Measurements from ENCODE around the gene BNIPL. TPM values are rescaled to one million over a fixed set of nuclear protein-coding genes. Genes with fewer than 3 reads are reported as not detected.

Gene BNIPL
- total RNA-seq, 2 experiments from 2014 or later, result 0.98 to 1.2 TPM

- ChIA-PET CTCF (interaction anchor here (0.9 kb wide), 1 partner anchor 22 kb away, joined by 3 read pairs; no protein-coding TSS in a partner anchor), POLR2A (interaction anchor here (1.0 to 2.0 kb wide), 3 partner anchors 35 to 146 kb away, joined by 3 to 6 read pairs (median 4); partner anchors contain the start of genes C1orf56 and TNFAIP8L2)
- peaks cover 50% of the 10 kb centered on the region for H3K4me1 Mint-ChIP-seq
Observed at GRCh38 chr1:151011154-151011850, 25.1 kb upstream of the BNIPL start.

GRCh38 chr1:151012684-151013471, 23.5 kb upstream of the BNIPL start:
- no peak for DNase-seq
- Mint-ChIP-seq H3K36me3 (ENCODE audit: low read depth) (peaks cover 3% of the 10 kb centered on the region), H3K4me1 (peaks cover 34% of the 10 kb centered on the region), H3K27ac (no peak overlapping the region), H3K4me3 (no peak overlapping the region), H3K27me3 (no peaks in the 10 kb centered on the region), H3K9me3 (no peaks in the 10 kb centered on the region)
- CTCF ChIA-PET, result no interaction called here
- POLR2A ChIA-PET, result interaction anchor here (2.0 kb wide), 1 partner anchor 35 kb away, joined by 6 read pairs; the partner anchor contains the start of gene C1orf56

More at GRCh38 chr1:151011154-151011850, 25.1 kb upstream of the BNIPL start:
- Mint-ChIP-seq H3K27ac (no peak overlapping the region), H3K4me3 (no peak overlapping the region), H3K9me3 (no peaks in the 10 kb centered on the region), H3K27me3 (no peaks in the 10 kb centered on the region), H3K36me3 (ENCODE audit: low read depth) (peaks cover 3% of the 10 kb centered on the region)
- DNase-seq, result no peak

- H3K27me3 Mint-ChIP-seq, result no peaks in the 10 kb centered on the region
- H3K4me1 Mint-ChIP-seq, result peaks cover 29% of the 10 kb centered on the region
- H3K27ac Mint-ChIP-seq, result no peak overlapping the region
- DNase-seq, result no peak
- ChIA-PET CTCF (interaction anchor here (1.1 kb wide), 1 partner anchor 38 kb away, joined by 3 read pairs; no protein-coding TSS in a partner anchor), POLR2A (no interaction called here)
- H3K36me3 Mint-ChIP-seq (ENCODE audit: low read depth), result peaks cover 5% of the 10 kb centered on the region
- H3K9me3 Mint-ChIP-seq, result no peaks in the 10 kb centered on the region
- H3K4me3 Mint-ChIP-seq, result no peak overlapping the region
Observed at GRCh38 chr1:151013518-151013917, 22.9 kb upstream of the BNIPL start.

DNA sequence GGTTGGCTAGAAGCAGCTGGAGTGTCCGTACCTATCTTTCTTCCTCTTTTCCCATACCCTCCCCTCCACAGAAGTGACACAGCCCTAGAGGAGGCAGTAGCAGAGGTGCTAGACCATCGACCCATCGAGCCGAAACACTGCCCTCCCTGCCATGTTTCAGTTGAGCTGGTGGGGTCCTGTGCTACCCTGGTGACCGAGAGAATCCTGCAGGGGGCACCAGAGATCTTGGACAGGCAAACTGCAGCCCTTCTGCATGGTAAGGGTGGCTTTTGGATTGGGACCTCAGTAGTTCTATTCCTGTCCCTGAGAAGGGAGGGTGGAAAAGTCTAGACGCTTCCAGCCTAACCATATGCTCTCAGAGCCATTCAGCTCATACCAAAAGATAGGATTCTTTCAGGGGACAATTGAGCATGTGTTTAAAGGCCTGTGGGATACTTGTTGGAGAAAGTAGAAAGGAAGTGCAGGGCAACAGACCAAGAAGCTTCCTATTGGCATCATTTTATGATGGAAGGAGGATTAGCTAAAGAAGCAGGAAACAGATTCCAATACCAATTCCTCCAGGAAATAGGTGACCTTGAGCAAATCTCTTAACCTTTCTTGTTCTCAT, 11.7 kb upstream of the BNIPL start:
- no peaks in the 10 kb centered on the region for H3K9me3 Mint-ChIP-seq

DNA sequence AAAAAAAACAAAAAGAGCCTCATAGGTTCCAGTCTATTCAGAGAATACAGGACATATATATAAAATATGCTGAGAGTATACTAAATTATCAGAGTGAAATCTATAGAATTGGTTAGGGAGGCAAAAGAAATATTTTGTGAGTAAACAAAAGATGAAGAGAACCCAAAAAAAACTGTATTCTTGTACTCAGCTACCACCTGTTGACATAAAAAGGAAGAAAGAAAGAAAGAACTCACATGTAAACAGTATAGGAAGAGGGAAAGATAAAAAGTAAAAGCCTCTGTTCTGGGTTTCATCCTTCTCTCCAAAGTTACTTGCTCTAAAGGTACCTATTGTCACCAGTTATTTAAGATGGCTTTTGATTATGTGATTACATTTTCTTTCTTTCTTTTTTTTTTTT, 9.9 kb upstream of the BNIPL start:
- Mint-ChIP-seq H3K4me3 (no peak overlapping the region), H3K9me3 (no peaks in the 10 kb centered on the region), H3K27ac (no peak overlapping the region), H3K36me3 (ENCODE audit: low read depth) (peaks cover 31% of the 10 kb centered on the region), H3K27me3 (no peaks in the 10 kb centered on the region), H3K4me1 (peaks cover 6% of the 10 kb centered on the region)
- CTCF ChIA-PET, result interaction anchor here (0.7 to 2.9 kb wide), 5 partner anchors 17 to 130 kb away, joined by 3 to 51 read pairs (median 5); partner anchors contain the start of genes CDC42SE1 and TNFAIP8L2
- POLR2A ChIA-PET, result interaction anchor here (0.7 kb wide), 1 partner anchor 96 kb away, joined by 3 read pairs; no protein-coding TSS in a partner anchor
- DNase-seq, result no peak

More for the DNA sequence above, 11.7 kb upstream of the BNIPL start:
- Mint-ChIP-seq H3K36me3 (ENCODE audit: low read depth) (peaks cover 25% of the 10 kb centered on the region), H3K27me3 (no peaks in the 10 kb centered on the region), H3K27ac (peak overlapping the region; percentile 62), H3K4me1 (peaks cover 6% of the 10 kb centered on the region), H3K4me3 (peak overlapping the region; percentile 18)
- DNase-seq, result peak; percentile 87
- ChIA-PET CTCF (interaction anchor here (0.6 to 2.9 kb wide), 36 partner anchors 12 to 276 kb away, joined by 3 to 51 read pairs (median 4); partner anchors contain the start of genes BNIPL, C1orf56, CDC42SE1 and GABPB2), POLR2A (interaction anchor here (0.6 to 2.6 kb wide), 11 partner anchors 16 to 142 kb away, joined by 3 to 15 read pairs (median 5); partner anchors contain the start of genes C1orf56, CDC42SE1, GABPB2 and LYSMD1)

- H3K36me3 Mint-ChIP-seq (ENCODE audit: low read depth), result peaks cover 42% of the 10 kb centered on the region
- no peaks in the 10 kb centered on the region for H3K27me3 Mint-ChIP-seq
- DNase-seq, result no peak
- no peak overlapping the region for H3K4me3 Mint-ChIP-seq
- POLR2A ChIA-PET, result no interaction called here
- H3K4me1 Mint-ChIP-seq, result no peaks in the 10 kb centered on the region
- CTCF ChIA-PET, result interaction anchor here (1.6 kb wide), 1 partner anchor 36 kb away, joined by 3 read pairs; no protein-coding TSS in a partner anchor
- H3K27ac Mint-ChIP-seq, result no peak overlapping the region
- H3K9me3 Mint-ChIP-seq, result no peaks in the 10 kb centered on the region
Observed at GRCh38 chr1:151032164-151032563, 4.2 kb upstream of the BNIPL start.

DNA sequence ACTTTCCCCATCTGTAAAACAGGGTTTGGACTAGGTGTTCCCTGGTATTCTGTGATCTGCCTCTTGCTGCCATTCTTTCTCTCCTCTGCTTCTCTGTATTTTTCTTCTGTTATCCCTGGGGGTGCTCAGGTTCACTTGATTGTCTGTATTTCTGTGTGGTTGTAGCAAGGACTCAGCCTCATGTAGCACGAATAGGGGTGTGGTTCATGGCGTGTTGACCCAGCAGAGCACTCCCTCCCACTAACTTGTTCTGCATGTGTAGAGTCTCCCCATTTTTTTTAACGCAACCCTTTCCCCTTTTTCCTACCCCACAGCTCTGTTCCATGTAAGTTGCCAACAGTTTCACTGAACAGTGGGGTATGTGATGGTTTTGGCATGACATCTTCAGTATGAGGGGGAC, 1.2 kb upstream of the BNIPL start:
- no peak for DNase-seq
- CTCF ChIA-PET, result no interaction called here
- Mint-ChIP-seq H3K27ac (no peak overlapping the region), H3K4me1 (no peaks in the 10 kb centered on the region), H3K36me3 (ENCODE audit: low read depth) (peaks cover 30% of the 10 kb centered on the region), H3K27me3 (no peaks in the 10 kb centered on the region), H3K9me3 (no peaks in the 10 kb centered on the region), H3K4me3 (no peak overlapping the region)
- POLR2A ChIA-PET, result interaction anchor here (1.3 kb wide), 1 partner anchor 23 kb away, joined by 3 read pairs; no protein-coding TSS in a partner anchor

DNA sequence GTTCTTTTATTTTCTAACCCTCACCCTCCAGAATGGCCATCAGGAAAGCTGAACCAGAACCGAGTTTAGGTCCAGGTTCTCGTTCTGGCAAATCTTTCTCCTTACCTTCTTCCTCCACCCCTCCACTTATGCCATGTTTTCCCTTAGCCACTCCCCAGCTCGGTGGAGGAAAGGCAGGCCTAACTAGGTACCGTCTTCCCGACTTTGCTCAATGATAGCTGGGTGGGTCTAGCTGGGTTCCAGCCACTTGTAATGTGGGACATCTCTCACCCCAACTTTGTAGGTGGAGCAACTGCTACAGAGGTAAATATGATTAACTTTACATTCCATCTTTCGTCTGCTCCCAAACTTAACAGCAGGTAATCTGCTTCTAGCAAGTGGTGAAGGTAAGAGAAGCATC, 646 bp downstream of the BNIPL start:
- Mint-ChIP-seq H3K4me1 (no peaks in the 10 kb centered on the region), H3K27me3 (no peaks in the 10 kb centered on the region), H3K4me3 (no peak overlapping the region), H3K36me3 (ENCODE audit: low read depth) (peaks cover 22% of the 10 kb centered on the region), H3K27ac (no peak overlapping the region), H3K9me3 (no peaks in the 10 kb centered on the region)
- no peak for DNase-seq
- CTCF ChIA-PET, result interaction anchor here (0.7 kb wide), 1 partner anchor 12 kb away, joined by 3 read pairs; no protein-coding TSS in a partner anchor
- POLR2A ChIA-PET, result interaction anchor here (1.1 kb wide), 1 partner anchor 11 kb away, joined by 3 read pairs; the partner anchor contains the start of gene C1orf56

DNA sequence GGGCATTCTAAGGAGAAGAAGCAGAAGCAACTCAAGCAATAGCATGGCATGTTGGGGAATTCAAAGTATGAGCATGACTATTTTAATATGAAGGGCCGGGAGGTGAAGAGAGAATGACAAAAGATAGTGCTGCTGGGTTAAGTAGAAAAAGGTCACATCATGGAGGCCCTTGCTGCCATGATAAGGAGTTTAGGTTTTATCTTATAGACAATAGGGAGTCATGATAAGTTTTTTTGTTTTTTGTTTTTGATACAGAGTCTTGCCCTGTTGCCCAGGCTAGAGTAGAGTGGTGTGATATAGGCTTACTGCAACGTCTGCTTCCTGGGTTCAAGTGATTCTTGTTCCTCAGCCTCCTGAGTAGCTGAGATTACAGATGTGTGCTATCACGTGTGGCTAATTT, 3.1 kb downstream of the BNIPL start:
- H3K27me3 Mint-ChIP-seq, result no peaks in the 10 kb centered on the region
- H3K4me3 Mint-ChIP-seq, result no peak overlapping the region
- ChIA-PET CTCF (interaction anchor here (1.0 to 2.0 kb wide), 2 partner anchors 15 to 18 kb away, joined by 3 to 6 read pairs; no protein-coding TSS in a partner anchor), POLR2A (interaction anchor here (1.0 kb wide), 1 partner anchor 9 kb away, joined by 3 read pairs; no protein-coding TSS in a partner anchor)
- no peaks in the 10 kb centered on the region for H3K9me3 Mint-ChIP-seq
- DNase-seq, result no peak
- peaks cover 12% of the 10 kb centered on the region for H3K36me3 Mint-ChIP-seq (ENCODE audit: low read depth)
- no peak overlapping the region for H3K27ac Mint-ChIP-seq
- H3K4me1 Mint-ChIP-seq, result peaks cover 10% of the 10 kb centered on the region

DNA sequence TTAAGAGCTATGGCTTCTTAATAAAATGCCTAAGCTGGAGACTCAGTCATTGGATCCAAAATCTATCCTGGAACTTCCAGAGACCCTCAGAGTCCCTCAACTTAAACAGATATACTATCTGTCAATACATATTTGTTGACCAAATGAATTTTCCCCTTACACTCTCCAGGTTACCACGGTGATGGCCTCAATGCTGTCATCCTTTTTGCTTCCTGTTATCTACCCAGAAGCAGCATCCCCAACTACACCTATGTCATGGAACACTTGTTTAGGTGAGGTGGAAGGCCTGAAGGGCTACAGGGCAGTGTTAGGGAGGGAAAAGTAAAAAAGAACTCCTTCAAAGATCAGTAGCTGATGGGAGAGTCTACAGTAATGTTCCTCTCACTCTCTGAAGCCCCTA, 6.8 kb downstream of the BNIPL start:
- no peaks in the 10 kb centered on the region for H3K36me3 Mint-ChIP-seq (ENCODE audit: low read depth)
- no peak overlapping the region for H3K27ac Mint-ChIP-seq
- no peaks in the 10 kb centered on the region for H3K27me3 Mint-ChIP-seq
- peaks cover 27% of the 10 kb centered on the region for H3K4me1 Mint-ChIP-seq
- no peak overlapping the region for H3K4me3 Mint-ChIP-seq
- POLR2A ChIA-PET, result interaction anchor here (0.9 to 4.1 kb wide), 5 partner anchors 12 to 37 kb away, joined by 3 to 25 read pairs (median 3); no protein-coding TSS in a partner anchor
- peak; percentile 23 for DNase-seq
- no peaks in the 10 kb centered on the region for H3K9me3 Mint-ChIP-seq
- CTCF ChIA-PET, result interaction anchor here (0.9 to 1.7 kb wide), 4 partner anchors 12 to 57 kb away, joined by 3 to 11 read pairs (median 4); no protein-coding TSS in a partner anchor

- H3K27me3 Mint-ChIP-seq, result no peaks in the 10 kb centered on the region
- peaks cover 61% of the 10 kb centered on the region for H3K4me1 Mint-ChIP-seq
- H3K9me3 Mint-ChIP-seq, result no peaks in the 10 kb centered on the region
- H3K36me3 Mint-ChIP-seq (ENCODE audit: low read depth), result peaks cover 26% of the 10 kb centered on the region
- ChIA-PET POLR2A (interaction anchor here (0.8 to 7.7 kb wide), 14 partner anchors 10 to 234 kb away, joined by 3 to 148 read pairs (median 4); partner anchors contain the start of genes BNIPL, CDC42SE1, GABPB2 and MINDY1), CTCF (interaction anchor here (0.7 to 3.9 kb wide), 11 partner anchors 9 to 109 kb away, joined by 3 to 48 read pairs (median 3); partner anchors contain the start of genes CDC42SE1, MLLT11 and TNFAIP8L2)
- DNase-seq, result peak; percentile 53
- H3K4me3 Mint-ChIP-seq, result peak within 1 kb of the TSS; percentile 82
- H3K27ac Mint-ChIP-seq, result peak within 1 kb of the TSS; percentile 79
Observed at GRCh38 chr1:151047591-151047924, 11.2 kb downstream of the BNIPL start, which contains the start of gene C1orf56. Gene C1orf56, plus strand, starts transcription at chr1:151047751. Its CDS starts 97 bp downstream, at chr1:151047848.
